Motor neuron (in vitro differentiated cells): ENCODE measurements around the gene PXK. TPM values are rescaled to one million over a fixed set of nuclear protein-coding genes. Genes with fewer than 3 reads are reported as not detected.
A peak's percentile ranks its signal among the peaks of the same experiment; 100 is the strongest.

Experiments used
- ATAC-seq, 8 experiments: fragments of 200-7000 bp; cut with Tn5 transposase; replicated peaks in 6 of 8; 2 replicates each; pipeline ENCODE4 v1.8.0; 2021; ENCODE audit warnings: mild to moderate bottlenecking in 8 of 8, moderate library complexity in 8 of 8
- H3K27ac ChIP-seq, 2 donors: fragments of 250-450 bp; sonication (Bioruptor Pico); 2 replicates each; pipeline ENCODE4 v1.9.0; 2021; ENCODE audit warnings: antibody characterized with exemption in 2 of 2, mild to moderate bottlenecking in 2 of 2, moderate library complexity in 1 of 2
- H3K4me1 ChIP-seq, 2 donors: fragments of 250-450 bp; sonication (Bioruptor Pico); replicated peaks in 1 of 2; 2 replicates each; pipeline ENCODE4 v1.6.1; 2021; ENCODE audit warnings: antibody characterized with exemption in 2 of 2, mild to moderate bottlenecking in 2 of 2, moderate library complexity in 1 of 2
- H3K4me3 ChIP-seq, 5 donors: fragments of 250-450 bp; sonication (Bioruptor Pico); 2 replicates each; pipeline ENCODE4 v1.9.0; 2021; ENCODE audit warnings: antibody characterized with exemption in 5 of 5, mild to moderate bottlenecking in 5 of 5, moderate library complexity in 4 of 5
- WGBS, 10 experiments: fragments of 450-650 bp; shearing (Covaris generic); methylation state at CpG; one replicate each; pipeline ENCODE4 v1.0.0; 2022; 5-methylcytosine and 5-hydroxymethylcytosine counted together
- in situ Hi-C, 9 experiments: fragments of 400-800 bp; cut with MboI; loops; one replicate each; pipeline ENCODE4 v1.15.0; 2021; ENCODE audit warnings: low sequenced_read_pairs in 9 of 9, low pct_unique_long_range_greater_than_20kb in 2 of 9; ENCODE audit not compliant: unreplicated experiment in 9 of 9
- total RNA-seq, 8 experiments: library from RNA; unstranded; fragments of 300-600 nt; gene quantifications; 2 replicates each; pipeline versions ENCODE4 v1.2.3 to v1.2.4, GENCODE V29; 2022

The PXK gene
- total RNA-seq, 8 experiments from 2014 or later = 8.4 to 34.6 (median 18.5) TPM

- in situ Hi-C loops = no loop called here
- 0 to 94% (median 65%) methylated on average over 1 to 10 of the region's 10 CpGs; no CpG with 5 or more reads in 2 of the 10 experiments for WGBS, 10 experiments
- H3K27ac ChIP-seq = peak overlapping the region; percentile 2 to 21
- H3K4me1 ChIP-seq = peaks cover 26 to 37% of the 10 kb centered on the region in 2 donors
- H3K4me3 ChIP-seq = no peak overlapping the region
- peak; percentile 83 to 98 (median 92) for ATAC-seq
Measured at GRCh38 chr3:58471025-58471887, 138.6 kb downstream of the PXK start.

- no peak overlapping the region for H3K4me3 ChIP-seq
- H3K27ac ChIP-seq = no peak overlapping the region
- peaks cover 26 to 37% of the 10 kb centered on the region in 2 donors for H3K4me1 ChIP-seq
- in situ Hi-C loops = no loop called here
- no peak for ATAC-seq
- WGBS, 10 experiments = 80 to 100% (median 83%) methylated on average over 1 of the region's 1 CpG; no CpG with 5 or more reads in 3 of the 10 experiments
Measured at GRCh38 chr3:58473275-58473674, 140.6 kb downstream of the PXK start.

- Histone ChIP-seq H3K4me3 (no peak overlapping the region), H3K4me1 (peaks cover 26 to 29% of the 10 kb centered on the region in 2 donors), H3K27ac (peak overlapping the region in 1 of 2 donors; percentile 6)
- in situ Hi-C loops = no loop called here
- no peak for ATAC-seq
- WGBS, 10 experiments = 100% methylated on average over 1 of the region's 1 CpG; no CpG with 5 or more reads in 4 of the 10 experiments
Measured at GRCh38 chr3:58474348-58474911, 141.7 kb downstream of the PXK start.

- in situ Hi-C loops = no loop called here
- 48 to 100% (median 65%) methylated on average over 1 to 3 of the region's 3 CpGs; no CpG with 5 or more reads in 1 of the 10 experiments for WGBS, 10 experiments
- Histone ChIP-seq H3K27ac (peak overlapping the region; percentile 6 to 57), H3K4me1 (peaks cover 26 to 29% of the 10 kb centered on the region in 2 donors), H3K4me3 (no peak overlapping the region)
- peak in 3 of 8 experiments; percentile 46 to 57 (median 53) for ATAC-seq
Measured at GRCh38 chr3:58474967-58475578, 142.4 kb downstream of the PXK start.

Other genes with a start within 250 kb of the PXK start
- gene DNASE1L3, start 121.9 kb upstream of the PXK start, total RNA-seq = 1 to 10 TPM in 1 of 8 experiments, under 1 TPM in 5, not detected in 2; 0.17 to 1.4 (median 0.27) TPM
- gene ABHD6, start 95.1 kb upstream of the PXK start, total RNA-seq = 10 to 100 TPM in 2 of 8 experiments, 1 to 10 TPM in 6; 2.6 to 21.1 (median 7.3) TPM
- gene RPP14, start 26.6 kb upstream of the PXK start, total RNA-seq = 10 to 100 TPM; 10.3 to 17.6 (median 14.3) TPM
- gene HTD2, start 26.4 kb upstream of the PXK start, total RNA-seq = 10 to 100 TPM in 4 of 8 experiments, 1 to 10 TPM in 4; 7.2 to 10.8 (median 9.0) TPM
- gene PDHB, start 100.9 kb downstream of the PXK start, total RNA-seq = 100 to 1,000 TPM in 2 of 8 experiments, 10 to 100 TPM in 6; 48.7 to 122 (median 80.9) TPM
- 10 to 100 TPM in 7 of 8 experiments, 1 to 10 TPM in 1; 8.9 to 22.2 (median 17.5) TPM for gene KCTD6, start 159.2 kb downstream of the PXK start, total RNA-seq
- gene ACOX2, start 204.3 kb downstream of the PXK start, total RNA-seq = 10 to 100 TPM in 3 of 8 experiments, 1 to 10 TPM in 3, under 1 TPM in 2; 0.33 to 17.4 (median 5.3) TPM
- gene FAM107A, start 244.5 kb downstream of the PXK start, total RNA-seq = 1 to 10 TPM in 5 of 8 experiments, under 1 TPM in 3; 0.27 to 7.3 (median 1.3) TPM